HFF-Myc (cell line): ENCODE results near the gene NUTF2.

ENCODE experiments used
- DNase-seq: peaks from one replicate; pipeline ENCODE4 v3.0.0-alpha.2; 2011; ENCODE audit warnings: low read depth; ENCODE audit errors: extremely low read depth
- H3K4me3 ChIP-seq: replicated peaks from 2 replicates; pipeline ENCODE4 v1.5.1; 2011; ENCODE audit warnings: low read depth, mild to moderate bottlenecking, control low read depth, low read length
- CTCF ChIP-seq: IDR thresholded peaks from 2 replicates; pipeline ENCODE4 v1.5.1; 2012; ENCODE audit warnings: mild to moderate bottlenecking, low read depth, low read length, control low read depth; ENCODE audit errors: missing control alignments

Gene NUTF2

GRCh38 chr16:67892899-67893742 lies 46.4 kb downstream of the NUTF2 start, which contains the start of gene PSKH1:
PSKH1 (plus strand) TSS chr16:67893254; CDS start chr16:67908750, 15,496 bp downstream.
- no peak for TF ChIP-seq CTCF
- peak within 1 kb of the TSS; percentile 98 for H3K4me3 ChIP-seq
- DNase-seq = peak; percentile 81

GRCh38 chr16:67893743-67894399 lies 47.1 kb downstream of the NUTF2 start:
- peak overlapping the region; percentile 98 for H3K4me3 ChIP-seq
- no peak for TF ChIP-seq CTCF

GRCh38 chr16:67897231-67897630 lies 50.5 kb downstream of the NUTF2 start:
- DNase-seq = no peak
- no peak overlapping the region for H3K4me3 ChIP-seq
- no peak for TF ChIP-seq CTCF

More at GRCh38 chr16:67893743-67894399, 47.1 kb downstream of the NUTF2 start:
- DNase-seq = no peak

GRCh38 chr16:67901734-67902133 lies 55.0 kb downstream of the NUTF2 start:
- H3K4me3 ChIP-seq = no peak overlapping the region
- no peak for TF ChIP-seq CTCF
- DNase-seq = no peak

- TF ChIP-seq CTCF = no peak
- no peak for DNase-seq
- H3K4me3 ChIP-seq = no peak overlapping the region
These were observed 56.1 kb downstream of the NUTF2 start for GRCh38 chr16:67902831-67903230.

- DNase-seq = no peak
- H3K4me3 ChIP-seq = no peak overlapping the region
- TF ChIP-seq CTCF = no peak
These were observed 60.9 kb downstream of the NUTF2 start for GRCh38 chr16:67907397-67908180.
